Neuronal stem cell (in vitro differentiated cells): Measurements from ENCODE around the gene ABI3BP.

Experiments used
- DNase-seq: peaks from one replicate; pipeline ENCODE4 v3.0.0-alpha.2; 2013; ENCODE audit warnings: low spot score
- H2AFZ ChIP-seq: one replicate; pipeline ENCODE4 v1.6.1; 2013; ENCODE audit warnings: mild to moderate bottlenecking, low read length, inconsistent platforms
- H2AK5ac ChIP-seq: 2 replicates; pipeline ENCODE4 v1.6.1; 2013; ENCODE audit warnings: low read depth, mild to moderate bottlenecking, inconsistent platforms, low read length, moderate library complexity, mixed read lengths
- H2BK120ac ChIP-seq: 2 replicates; pipeline ENCODE4 v1.6.1; 2013; ENCODE audit warnings: low read depth, mild to moderate bottlenecking, inconsistent platforms, low read length, moderate library complexity, mixed read lengths
- H2BK12ac ChIP-seq: one replicate; pipeline ENCODE4 v1.6.1; 2013; ENCODE audit warnings: low read length, inconsistent platforms
- H2BK15ac ChIP-seq: 2 replicates; pipeline ENCODE4 v1.6.1; 2013; ENCODE audit warnings: mild to moderate bottlenecking, low read length, inconsistent platforms, mixed read lengths
- H2BK5ac ChIP-seq: one replicate; pipeline ENCODE4 v1.6.1; 2013; ENCODE audit warnings: inconsistent platforms, mild to moderate bottlenecking, low read length, moderate library complexity
- H3K14ac ChIP-seq: one replicate; pipeline ENCODE4 v1.6.1; 2013; ENCODE audit warnings: low read length, inconsistent platforms
- H3K18ac ChIP-seq: 2 replicates; pipeline ENCODE4 v1.6.1; 2013; ENCODE audit warnings: low read length, inconsistent platforms
- H3K23ac ChIP-seq: 2 replicates; pipeline ENCODE4 v1.6.1; 2013; ENCODE audit warnings: low read depth, mild to moderate bottlenecking, mixed read lengths, low read length, inconsistent platforms; ENCODE audit not compliant: poor library complexity
- H3K27ac ChIP-seq: replicated peaks from 3 replicates; pipeline ENCODE4 v1.5.1; 2013; ENCODE audit warnings: low read length, inconsistent platforms
- H3K27me3 ChIP-seq, 3 experiments: 2 replicates each; pipeline ENCODE4 v1.6.1; 2013; ENCODE audit warnings: low read length in 3 of 3, mild to moderate bottlenecking in 2 of 3, inconsistent platforms in 1 of 3, low read depth in 1 of 3, mixed read lengths in 1 of 3, moderate library complexity in 1 of 3; ENCODE audit not compliant: control insufficient read depth in 3 of 3, insufficient read depth in 3 of 3
- H3K36me3 ChIP-seq, 2 donors: replicated peaks in 1 of 2; 2 replicates each; pipeline ENCODE4 v1.6.1; 2013; ENCODE audit warnings: low read length in 2 of 2; ENCODE audit not compliant: control insufficient read depth in 2 of 2, insufficient read depth in 2 of 2
- H3K4ac ChIP-seq: 2 replicates; pipeline ENCODE4 v1.6.1; 2013; ENCODE audit warnings: inconsistent platforms, mild to moderate bottlenecking, low read length, moderate library complexity
- H3K4me1 ChIP-seq, 2 donors: 1 replicate in 1 of 2; 2 replicates in 1 of 2; pipeline ENCODE4 v1.6.1; 2013; ENCODE audit warnings: low read length in 2 of 2, low read depth in 1 of 2; ENCODE audit not compliant: control insufficient read depth in 2 of 2, insufficient read depth in 1 of 2
- H3K4me2 ChIP-seq: one replicate; pipeline ENCODE4 v1.6.1; 2013; ENCODE audit warnings: mild to moderate bottlenecking, low read length, inconsistent platforms; ENCODE audit not compliant: insufficient read depth, poor library complexity, severe bottlenecking
- H3K4me3 ChIP-seq, 2 donors: 2 replicates each; pipeline ENCODE4 v1.5.1; 2013; ENCODE audit warnings: low read length in 2 of 2, mild to moderate bottlenecking in 2 of 2, inconsistent platforms in 1 of 2, moderate library complexity in 1 of 2
- H3K79me1 ChIP-seq: one replicate; pipeline ENCODE4 v1.6.1; 2013; ENCODE audit warnings: low read depth, mild to moderate bottlenecking, inconsistent platforms, low read length, moderate library complexity
- H3K9ac ChIP-seq: one replicate; pipeline ENCODE4 v1.6.1; 2013; ENCODE audit warnings: mild to moderate bottlenecking, low read depth, low read length, inconsistent platforms; ENCODE audit not compliant: poor library complexity
- H3K9me3 ChIP-seq, 2 donors: replicated peaks in 1 of 2; 2 replicates each; pipeline versions ENCODE3 to v1.6.1; 2013; ENCODE audit warnings: low read length in 2 of 2, mild to moderate bottlenecking in 2 of 2, inconsistent platforms in 1 of 2, low read depth in 1 of 2, mixed read lengths in 1 of 2, moderate library complexity in 1 of 2; ENCODE audit not compliant: control insufficient read depth in 2 of 2, insufficient read depth in 1 of 2
- H4K8ac ChIP-seq: one replicate; pipeline ENCODE4 v1.6.1; 2013; ENCODE audit warnings: low read depth, mild to moderate bottlenecking, inconsistent platforms, low read length, moderate library complexity
- H4K91ac ChIP-seq: one replicate; pipeline ENCODE4 v1.6.1; 2013; ENCODE audit warnings: low read length, low read depth, mild to moderate bottlenecking, inconsistent platforms; ENCODE audit not compliant: poor library complexity
- WGBS, 2 donors: extraction: QIAGEN DNeasy Blood & Tissue Kit; methylation state at CpG; one replicate each; pipeline ENCODE4 v1.1.7; 2013; ENCODE audit warnings: missing lambda C conversion rate in 2 of 2, mixed read lengths in 1 of 2; ENCODE audit not compliant: insufficient read length in 2 of 2, insufficient replicate concordance in 1 of 2; ENCODE audit errors: extremely low coverage in 2 of 2; 5-methylcytosine and 5-hydroxymethylcytosine counted together

Gene ABI3BP

DNA sequence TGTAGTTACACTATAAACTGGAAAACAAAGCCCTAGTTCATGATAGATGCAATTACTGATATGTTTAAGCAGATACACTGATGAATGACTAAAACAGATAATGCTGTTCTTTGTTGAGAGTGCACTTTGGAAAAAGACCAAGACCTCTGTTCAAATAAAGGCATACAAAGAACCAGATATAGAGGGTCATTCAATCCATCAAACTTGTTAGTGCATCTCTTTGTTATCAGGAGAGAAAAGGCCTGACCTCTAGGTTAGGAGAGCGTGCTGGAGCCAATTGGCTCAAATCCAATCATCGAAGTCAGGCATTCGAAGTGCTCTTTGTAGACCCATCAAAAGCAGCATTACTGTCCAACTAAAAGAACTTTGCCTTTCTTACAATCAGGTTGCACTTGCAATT, 159.7 kb downstream of the ABI3BP start:
- WGBS, 2 donors: no CpG with 5 or more reads among the region's 3 CpGs
- Histone ChIP-seq H3K27ac (peak overlapping the region; percentile 8), H3K23ac (no peak overlapping the region), H3K9ac (no peak overlapping the region), H3K4me1 (peaks cover 3 to 6% of the 10 kb centered on the region in 2 donors), H3K9me3 (peaks cover 0 to 2% of the 10 kb centered on the region in 2 donors), H2BK5ac (no peak overlapping the region), H3K79me1 (no peaks in the 10 kb centered on the region), H2BK12ac (no peak overlapping the region), H4K8ac (no peak overlapping the region), H2AFZ (no peak overlapping the region), H2AK5ac (no peak overlapping the region), H2BK120ac (no peak overlapping the region), H2BK15ac (no peak overlapping the region), H3K36me3 (no peaks in the 10 kb centered on the region), H3K27me3 (peaks cover 0 to 19% (median 0%) of the 10 kb centered on the region in 3 experiments), H3K4ac (no peak overlapping the region), H3K18ac (no peak overlapping the region), H3K14ac (no peak overlapping the region), H3K4me3 (no peak overlapping the region), H4K91ac (no peak overlapping the region), H3K4me2 (no peak overlapping the region)
- DNase-seq: peak; percentile 17

DNA sequence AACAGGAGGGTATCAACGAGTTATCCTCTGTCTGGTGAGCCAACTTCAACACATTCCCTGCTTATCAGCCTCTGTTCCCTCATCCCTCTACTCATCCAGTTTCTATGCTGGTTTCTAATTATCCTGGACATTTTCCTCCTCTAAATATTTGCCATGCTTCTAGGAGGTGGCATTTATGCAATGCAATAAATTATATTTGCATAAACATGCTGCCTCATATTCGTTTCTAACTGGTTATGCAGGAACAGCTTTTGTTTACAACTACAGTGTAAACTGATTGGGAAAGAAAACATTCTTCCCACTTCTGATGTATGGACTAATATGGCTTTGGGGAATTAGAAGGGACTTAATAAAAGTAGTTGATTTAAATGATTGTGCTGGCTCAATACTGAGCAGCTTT, 161.6 kb downstream of the ABI3BP start:
- Histone ChIP-seq H3K23ac (no peak overlapping the region), H2AFZ (no peak overlapping the region), H2BK12ac (no peak overlapping the region), H2BK5ac (no peak overlapping the region), H3K4me2 (no peak overlapping the region), H3K27ac (no peak overlapping the region), H3K79me1 (no peaks in the 10 kb centered on the region), H3K4me3 (no peak overlapping the region), H3K9me3 (peaks cover 0 to 2% of the 10 kb centered on the region in 2 donors), H3K4me1 (peaks cover 3 to 6% of the 10 kb centered on the region in 2 donors), H4K91ac (no peak overlapping the region), H3K4ac (no peak overlapping the region), H2AK5ac (no peak overlapping the region), H3K36me3 (no peaks in the 10 kb centered on the region), H2BK120ac (no peak overlapping the region), H2BK15ac (no peak overlapping the region), H3K14ac (no peak overlapping the region), H4K8ac (no peak overlapping the region), H3K9ac (no peak overlapping the region), H3K27me3 (peaks cover 0 to 28% (median 0%) of the 10 kb centered on the region in 3 experiments), H3K18ac (no peak overlapping the region)
- no peak for DNase-seq
- no CpG with 5 or more reads among the region's 2 CpGs for WGBS, 2 donors

DNA sequence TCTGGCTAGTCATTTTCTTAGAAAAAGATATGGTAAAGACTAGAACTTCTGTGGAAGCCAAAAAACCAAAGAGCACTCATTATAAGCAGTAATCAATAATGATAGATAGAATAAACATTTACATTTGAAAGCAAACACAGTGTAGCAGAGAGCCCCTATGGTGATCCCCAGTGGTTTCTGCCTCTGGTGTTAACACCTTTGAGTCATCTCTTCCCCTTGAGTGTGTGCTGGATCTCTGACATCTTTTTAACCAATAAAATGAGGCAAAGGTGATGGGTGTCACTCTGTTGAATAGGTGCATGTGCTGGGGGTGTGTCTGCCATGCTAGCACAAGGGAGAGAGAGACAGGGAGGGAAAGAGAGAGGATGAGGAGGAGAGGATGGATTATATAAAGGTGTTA, 162.3 kb downstream of the ABI3BP start:
- no peak for DNase-seq
- H4K91ac ChIP-seq: no peak overlapping the region
- H2AFZ ChIP-seq: no peak overlapping the region
- no peak overlapping the region for H3K4me3 ChIP-seq
- H3K4me2 ChIP-seq: no peak overlapping the region
- H3K14ac ChIP-seq: no peak overlapping the region
- no peak overlapping the region for H2BK15ac ChIP-seq
- no peaks in the 10 kb centered on the region for H3K36me3 ChIP-seq
- peaks cover 0 to 29% (median 0%) of the 10 kb centered on the region in 3 experiments for H3K27me3 ChIP-seq
- H3K79me1 ChIP-seq: no peaks in the 10 kb centered on the region
- no peak overlapping the region for H3K23ac ChIP-seq
- H4K8ac ChIP-seq: no peak overlapping the region
- no peak overlapping the region for H2BK12ac ChIP-seq
- no peak overlapping the region for H2BK5ac ChIP-seq
- no peak overlapping the region for H2BK120ac ChIP-seq
- no peak overlapping the region for H2AK5ac ChIP-seq
- no peak overlapping the region for H3K27ac ChIP-seq
- H3K4ac ChIP-seq: no peak overlapping the region
- peaks cover 0 to 2% of the 10 kb centered on the region in 2 donors for H3K9me3 ChIP-seq
- H3K9ac ChIP-seq: no peak overlapping the region
- H3K4me1 ChIP-seq: peaks cover 3 to 6% of the 10 kb centered on the region in 2 donors
- H3K18ac ChIP-seq: no peak overlapping the region

DNA sequence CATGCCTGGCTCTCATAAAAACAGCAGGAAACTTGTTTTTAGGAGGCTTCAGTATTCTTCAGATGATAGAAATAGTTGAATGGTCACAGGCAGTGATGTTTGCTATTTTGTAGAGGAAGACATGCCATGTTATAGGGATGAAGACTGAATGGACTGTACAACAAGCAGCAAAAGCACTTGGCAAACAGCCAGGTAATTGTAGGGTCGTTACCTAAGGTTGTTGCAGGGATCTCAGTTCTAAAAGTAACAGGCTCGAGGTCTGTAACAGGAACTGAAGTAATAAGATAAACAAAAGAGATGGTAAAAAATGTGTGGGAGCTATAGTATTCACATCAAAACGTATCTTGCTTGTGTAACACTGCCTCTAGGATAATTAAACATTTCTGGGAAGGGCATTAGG, 167.6 kb downstream of the ABI3BP start:
- Histone ChIP-seq H2BK12ac (no peak overlapping the region), H4K8ac (no peak overlapping the region), H3K14ac (no peak overlapping the region), H3K4me2 (no peak overlapping the region), H3K79me1 (no peaks in the 10 kb centered on the region), H3K27ac (no peak overlapping the region), H3K27me3 (peaks cover 0 to 19% (median 0%) of the 10 kb centered on the region in 3 experiments), H2AFZ (no peak overlapping the region), H3K9ac (no peak overlapping the region), H3K23ac (no peak overlapping the region), H3K4ac (no peak overlapping the region), H3K4me3 (no peak overlapping the region), H3K36me3 (no peaks in the 10 kb centered on the region), H4K91ac (no peak overlapping the region), H2BK120ac (no peak overlapping the region), H3K9me3 (no peaks in the 10 kb centered on the region), H3K18ac (no peak overlapping the region), H2AK5ac (no peak overlapping the region), H2BK5ac (no peak overlapping the region), H2BK15ac (no peak overlapping the region), H3K4me1 (no peaks in the 10 kb centered on the region)
- WGBS, 2 donors: no CpG with 5 or more reads among the region's 3 CpGs
- DNase-seq: no peak
